NCI-H345 (cell line): ENCODE results near the gene NSMCE4A.
"Not testable (repeated sequence)": the region's sequence is repeated elsewhere in the genome, so short reads cannot be mapped to it uniquely, and the experiment has no call there.

Source experiments
- DNase-seq: peaks from one replicate; lab custom pipeline; 2025; lab: John Stamatoyannopoulos, UW

Gene NSMCE4A

GRCh38 chr10:121974535-121975294, at the start of gene NSMCE4A:
TSS of gene NSMCE4A (minus strand) at chr10:121975217. CDS start at chr10:121975165, 52 bp downstream.
- DNase-seq: peak; percentile 72

GRCh38 chr10:122023257-122023656, 48.2 kb upstream of the NSMCE4A start:
- DNase-seq: not testable (repeated sequence)

GRCh38 chr10:122022276-122022675, 47.3 kb upstream of the NSMCE4A start:
- DNase-seq: no peak

- DNase-seq: no peak
Measured at GRCh38 chr10:122021828-122022227, 46.8 kb upstream of the NSMCE4A start.

- no peak for DNase-seq
Measured at GRCh38 chr10:122021379-122021778, 46.4 kb upstream of the NSMCE4A start.

- DNase-seq: no peak
Measured at GRCh38 chr10:122020226-122020625, 45.2 kb upstream of the NSMCE4A start.

GRCh38 chr10:122019414-122019975, 44.5 kb upstream of the NSMCE4A start:
- DNase-seq: no peak

GRCh38 chr10:122018951-122019413, 44.0 kb upstream of the NSMCE4A start:
- DNase-seq: no peak

- no peak for DNase-seq
Measured at GRCh38 chr10:122018491-122018890, 43.5 kb upstream of the NSMCE4A start.

GRCh38 chr10:122017926-122018325, 42.9 kb upstream of the NSMCE4A start:
- not testable (repeated sequence) for DNase-seq

GRCh38 chr10:122014652-122015248, 39.7 kb upstream of the NSMCE4A start:
- no peak for DNase-seq

- no peak for DNase-seq
Measured at GRCh38 chr10:122013311-122013780, 38.3 kb upstream of the NSMCE4A start.

GRCh38 chr10:122012731-122013130, 37.7 kb upstream of the NSMCE4A start:
- no peak for DNase-seq

GRCh38 chr10:122010405-122011050, 35.5 kb upstream of the NSMCE4A start:
- DNase-seq: no peak

GRCh38 chr10:122007415-122007814, 32.4 kb upstream of the NSMCE4A start:
- DNase-seq: no peak

- DNase-seq: no peak
Measured at GRCh38 chr10:122001698-122002097, 26.7 kb upstream of the NSMCE4A start.

- no peak for DNase-seq
Measured at GRCh38 chr10:121999301-121999700, 24.3 kb upstream of the NSMCE4A start.

- no peak for DNase-seq
Measured at GRCh38 chr10:121998462-121998861, 23.4 kb upstream of the NSMCE4A start.

GRCh38 chr10:121994429-121994941, 19.5 kb upstream of the NSMCE4A start:
- peak; percentile 23 for DNase-seq

GRCh38 chr10:121991727-121992126, 16.7 kb upstream of the NSMCE4A start:
- not testable (repeated sequence) for DNase-seq

- no peak for DNase-seq
Measured at GRCh38 chr10:121990015-121990677, 15.1 kb upstream of the NSMCE4A start.
